GM10847 (cell line): Measurements from ENCODE around the gene OSBPL7.

Experiments used
- POLR2A ChIP-seq: IDR thresholded peaks from 2 replicates; pipeline ENCODE4 v1.6.1; 2011; ENCODE audit not compliant: insufficient read length; ENCODE audit errors: extremely low read depth

OSBPL7 gene

GRCh38 chr17:47852113-47852949 is 30.7 kb upstream of the OSBPL7 start:
- no peak for TF ChIP-seq POLR2A

DNA sequence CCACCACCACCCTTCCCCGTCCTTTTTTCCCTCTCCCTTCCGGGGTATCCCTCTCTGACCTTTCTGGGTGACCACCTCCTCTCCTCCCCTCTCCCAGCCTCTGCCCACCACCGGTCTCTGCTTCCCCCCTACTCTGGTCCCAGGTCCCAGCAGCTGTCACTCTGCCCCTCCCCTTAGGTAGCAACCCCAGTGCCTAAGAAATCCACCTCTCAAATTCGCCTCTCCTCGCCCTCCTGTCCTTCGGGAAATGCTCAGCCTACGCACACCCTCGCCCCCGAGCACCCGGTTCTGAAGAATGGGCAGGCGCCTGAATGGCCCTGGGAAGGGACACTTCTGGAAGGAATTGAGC is 30.1 kb upstream of the OSBPL7 start:
- TF ChIP-seq POLR2A: no peak

DNA sequence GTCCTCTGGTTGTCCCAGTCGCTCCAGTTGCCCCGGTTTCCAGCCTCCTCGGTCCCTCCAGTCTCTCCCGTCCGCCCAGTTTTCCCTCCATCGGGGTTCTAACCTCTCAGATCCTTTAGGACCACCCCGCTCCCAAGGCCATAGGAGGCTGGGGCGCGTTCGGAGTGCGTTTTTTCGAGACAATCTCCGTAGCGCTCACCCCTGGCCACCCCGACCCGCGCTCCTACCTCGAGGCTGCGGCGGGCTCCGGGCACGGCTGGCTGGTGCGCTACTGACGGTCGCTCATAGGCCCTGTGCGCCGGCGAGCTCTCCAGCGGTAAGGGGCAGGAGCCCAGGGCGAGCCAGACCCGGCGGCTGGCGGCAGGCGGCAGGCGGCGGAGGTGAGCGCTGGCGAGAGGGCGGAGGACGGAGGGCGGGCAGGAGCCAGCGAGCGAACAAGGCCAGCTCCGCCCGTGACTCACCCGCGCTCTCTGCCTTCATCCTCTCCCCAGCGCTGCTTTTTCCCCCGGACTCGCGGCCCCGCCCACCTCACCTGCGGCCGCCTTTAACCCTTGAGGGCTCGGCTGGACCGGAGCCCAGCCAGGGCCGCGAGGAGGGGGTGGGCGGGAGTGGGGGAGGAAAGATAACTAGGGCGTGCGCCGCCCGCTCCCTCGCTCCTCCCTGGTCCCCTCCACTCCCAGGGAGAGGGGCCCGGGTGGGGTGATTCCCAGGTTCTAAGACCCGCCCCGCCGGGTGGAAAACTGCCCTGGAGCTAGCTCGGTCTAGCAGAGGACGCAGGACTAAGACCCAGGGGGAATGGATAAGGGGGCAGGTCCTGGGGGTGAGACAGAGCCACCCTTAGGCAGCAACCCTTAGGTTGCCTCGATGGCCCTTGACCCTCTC is 29.3 kb upstream of the OSBPL7 start, which contains the start of gene SP6:
TSS of gene SP6 (minus strand) at position 472 of the 882 bp plus-strand sequence. CDS start 2,734 bp downstream, outside the sequence.
- no peak for TF ChIP-seq POLR2A

DNA sequence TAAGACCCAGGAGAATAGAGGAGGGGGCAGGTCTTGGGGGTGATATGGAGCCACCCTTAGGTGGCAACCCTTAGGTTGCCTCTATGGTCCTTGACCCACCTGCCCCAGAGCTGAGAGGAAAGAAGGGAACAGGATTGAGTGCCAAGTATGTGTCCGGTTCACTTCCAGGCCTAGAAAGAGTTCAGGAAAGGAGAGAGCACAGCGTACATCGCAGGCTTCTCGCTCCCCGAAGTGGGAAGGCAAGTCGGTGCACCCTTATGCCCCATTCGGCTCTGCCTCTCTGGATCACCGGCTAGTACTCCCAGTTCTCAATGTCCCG is 28.7 kb upstream of the OSBPL7 start:
- no peak for TF ChIP-seq POLR2A

DNA sequence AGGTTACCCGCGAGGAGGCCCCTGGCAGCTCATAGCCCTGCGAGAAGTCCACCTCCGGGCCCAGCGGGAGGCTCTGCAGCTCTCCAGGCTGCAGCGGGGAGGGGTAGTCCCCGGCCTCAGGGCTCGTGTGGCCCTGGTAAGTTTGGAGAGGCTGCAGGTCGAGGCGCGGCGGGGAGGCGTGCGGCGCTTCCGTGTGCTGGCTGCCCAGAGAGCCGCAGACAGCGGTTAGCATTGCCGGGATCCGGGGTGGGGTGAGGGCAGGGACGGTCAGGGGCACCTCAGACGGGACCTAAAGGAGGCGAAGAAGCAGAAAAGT is 26.6 kb upstream of the OSBPL7 start:
- TF ChIP-seq POLR2A: no peak

DNA sequence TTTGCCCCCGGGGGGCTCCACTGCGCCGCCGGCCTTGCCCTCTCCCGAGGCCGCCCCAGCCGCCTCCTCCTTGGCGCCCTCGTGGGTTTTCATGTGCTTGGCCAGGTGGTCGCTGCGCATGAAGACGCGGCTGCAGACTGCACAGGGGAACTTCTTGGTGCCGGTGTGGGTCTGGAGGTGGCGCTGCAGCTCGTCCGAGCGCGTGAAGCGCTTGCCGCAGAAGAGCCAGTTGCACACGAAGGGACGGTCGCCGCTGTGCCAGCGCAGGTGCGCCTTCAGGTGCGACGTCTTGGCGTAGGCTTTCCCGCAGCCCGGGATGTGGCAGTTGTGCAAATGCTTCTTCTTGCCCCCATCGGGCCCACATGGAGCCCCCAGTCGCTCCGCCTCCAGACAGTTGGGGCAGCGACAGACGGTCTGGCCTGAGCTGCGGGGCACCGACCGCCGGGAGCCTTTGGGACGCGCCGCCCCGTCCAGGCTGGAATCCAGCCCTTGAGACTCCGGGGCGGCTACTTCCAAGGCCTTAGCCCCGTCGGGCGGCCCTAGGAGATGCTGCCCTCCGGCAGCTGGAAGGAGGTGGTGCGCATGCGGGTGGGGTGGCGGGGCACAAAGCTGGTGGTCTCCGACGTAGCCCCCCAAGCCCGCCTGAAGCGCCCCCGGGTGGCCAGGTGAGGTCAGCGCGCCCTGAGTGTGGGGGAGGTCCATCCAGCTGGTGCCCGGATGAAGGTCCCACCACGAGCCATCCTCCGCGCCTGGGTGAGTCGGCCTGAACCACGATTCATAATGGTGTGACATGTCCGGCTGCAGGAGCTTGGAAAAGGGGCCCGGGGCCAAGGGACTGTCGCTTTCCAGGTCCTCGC is 26.0 kb upstream of the OSBPL7 start:
- TF ChIP-seq POLR2A: no peak

GRCh38 chr17:47846716-47847340 is 25.2 kb upstream of the OSBPL7 start:
- TF ChIP-seq POLR2A: no peak

DNA sequence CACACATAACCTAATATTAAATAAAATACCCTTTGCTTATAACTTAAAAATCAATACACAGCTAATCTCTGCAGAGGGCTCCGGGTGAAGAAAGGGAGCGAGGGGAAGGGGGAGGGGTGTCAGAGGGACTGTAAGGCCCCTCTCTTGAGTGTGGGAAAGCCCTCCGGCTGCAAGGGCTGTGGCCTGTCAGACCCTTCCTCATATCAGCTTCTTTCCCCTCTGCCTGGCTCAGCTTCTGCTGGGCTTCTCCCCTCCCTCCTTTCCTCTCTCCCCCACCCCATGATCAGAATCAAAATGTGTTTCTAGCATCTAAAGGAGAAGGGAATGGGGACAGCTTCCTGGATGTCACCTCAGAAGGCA is 24.1 kb upstream of the OSBPL7 start:
- TF ChIP-seq POLR2A: no peak

DNA sequence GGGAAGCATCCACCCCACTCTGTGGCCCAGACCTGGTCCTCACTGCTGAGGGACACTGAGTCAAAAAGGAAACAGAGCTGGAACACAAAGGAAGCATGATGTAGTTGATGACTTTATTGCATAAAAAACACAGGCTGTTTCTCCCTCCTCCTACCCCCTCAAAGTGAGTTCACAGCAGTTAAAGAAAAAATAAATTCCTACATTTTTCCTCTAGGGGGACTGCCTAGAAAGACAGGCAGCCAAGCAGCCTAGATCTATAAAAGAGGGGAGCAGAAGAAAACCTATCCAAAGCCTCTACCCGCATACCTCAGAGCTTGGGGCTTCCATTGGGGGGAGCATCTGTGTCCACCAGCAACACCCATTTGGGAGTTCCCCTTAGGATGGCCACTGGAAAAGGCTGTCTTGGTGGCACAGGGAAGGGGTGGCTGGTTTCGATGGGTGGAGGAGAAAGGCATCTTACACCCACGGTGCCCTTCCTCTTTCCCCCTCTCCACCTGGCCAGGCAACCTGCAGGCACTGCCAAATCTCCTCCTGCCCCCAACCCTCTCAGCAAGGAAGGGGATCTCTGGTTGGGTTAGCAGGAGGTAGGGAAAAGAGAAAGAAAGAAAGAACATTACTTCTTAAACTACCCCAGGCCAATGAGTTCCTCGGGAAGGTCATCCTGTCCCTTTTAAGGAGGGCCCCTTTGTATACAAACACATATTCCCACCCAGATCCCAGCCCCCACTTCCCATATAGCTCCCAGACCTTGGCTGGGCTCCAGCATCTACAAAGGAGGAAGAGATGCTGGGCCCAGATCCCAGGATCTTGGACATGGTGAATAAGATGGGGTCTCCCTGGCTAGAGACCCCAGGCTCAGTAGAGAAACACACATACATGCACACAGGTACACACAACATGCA is 23.5 kb upstream of the OSBPL7 start:
- no peak for TF ChIP-seq POLR2A

DNA sequence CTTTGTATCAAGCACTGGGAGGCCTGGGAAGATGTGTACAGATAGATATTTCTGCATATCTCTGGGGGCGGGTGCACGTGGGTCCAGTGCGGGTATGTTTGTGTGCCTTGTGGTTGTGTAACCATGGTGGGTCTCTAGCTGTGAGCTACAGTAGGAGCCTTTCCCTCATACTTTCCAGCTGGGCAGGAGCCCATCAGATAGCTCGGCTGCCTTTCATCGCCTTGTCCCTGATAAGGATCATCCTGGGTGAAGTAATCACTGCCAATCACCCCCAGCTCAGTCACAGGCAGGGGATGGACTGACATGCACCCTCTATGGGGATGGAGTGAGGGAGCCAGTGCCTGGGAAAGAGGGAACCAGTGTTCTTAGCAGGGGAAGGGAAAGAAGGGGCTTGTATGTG is 22.6 kb upstream of the OSBPL7 start:
- no peak for TF ChIP-seq POLR2A

DNA sequence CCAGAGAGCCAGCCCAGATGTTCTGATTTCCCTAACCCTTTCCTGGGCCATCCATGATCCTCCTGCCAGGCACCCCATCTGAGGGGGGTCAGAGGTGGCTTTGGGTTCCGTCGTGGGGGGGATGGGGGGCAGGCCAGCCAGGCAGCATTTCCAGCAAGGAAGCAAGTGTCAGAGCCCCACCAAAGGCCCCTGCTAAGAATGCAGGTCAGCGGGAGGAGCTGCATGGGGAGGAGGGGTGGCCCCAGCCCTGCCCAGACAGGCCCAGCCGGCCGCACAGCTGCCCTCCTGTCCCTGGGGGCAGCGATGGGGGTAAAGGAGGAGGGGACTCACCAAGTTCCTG is 21.8 kb upstream of the OSBPL7 start:
- TF ChIP-seq POLR2A: no peak

GRCh38 chr17:47841488-47842291 is 20.1 kb upstream of the OSBPL7 start:
- TF ChIP-seq POLR2A: no peak

DNA sequence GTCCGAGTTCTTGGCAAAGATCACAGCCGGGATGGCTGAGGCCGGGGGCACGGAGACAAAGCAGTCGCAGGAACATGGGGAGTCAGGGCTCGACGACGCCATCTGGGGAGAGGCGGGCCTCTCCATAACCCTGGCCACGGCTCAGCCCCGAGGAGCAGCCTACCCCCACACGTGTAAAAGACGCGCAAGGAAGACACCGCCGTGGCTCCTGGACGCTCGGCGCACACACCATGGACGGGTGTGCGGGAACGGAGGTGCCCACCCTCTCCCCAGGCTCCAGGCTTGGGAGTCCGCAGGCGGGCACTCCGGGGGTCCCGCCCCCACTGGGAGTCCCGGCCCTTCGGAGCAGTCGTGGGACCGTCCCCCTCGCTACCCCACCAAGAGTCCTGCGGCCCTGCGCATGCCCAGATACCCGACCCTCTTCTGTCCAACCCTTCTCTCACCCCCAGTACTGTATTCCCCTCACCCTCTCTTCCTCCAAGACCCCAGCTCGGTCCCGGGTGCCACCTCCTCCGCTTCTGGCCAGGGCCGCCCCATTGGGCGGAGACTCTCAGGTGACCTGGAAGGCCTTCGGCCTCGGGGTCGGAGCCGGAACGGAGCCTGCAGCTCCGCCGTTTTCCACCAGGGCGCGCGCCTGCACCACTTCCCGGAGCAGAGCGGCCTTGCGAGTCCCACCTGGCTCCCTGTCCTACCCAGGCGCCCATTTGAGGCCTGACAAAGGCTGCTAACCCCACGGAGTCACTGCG is 19.3 kb upstream of the OSBPL7 start, which contains the start of gene SCRN2:
TSS of gene SCRN2 (minus strand) at position 532 of the 746 bp plus-strand sequence. CDS start at position 102, 430 bp downstream.
- TF ChIP-seq POLR2A: peak; percentile 37
